ENCODE data around the gene MYH8. TPM values are rescaled to one million over a fixed set of nuclear protein-coding genes. Genes with fewer than 3 reads are reported as not detected.

Gene MYH8
- total RNA-seq, 1 experiment from 2014 or later = not detected

GRCh38 chr17:10398352-10398751 is 23.4 kb downstream of the MYH8 start:
- Mint-ChIP-seq H3K9me3 (no peaks in the 10 kb centered on the region), H3K27ac (no peak overlapping the region), H3K4me1 (no peaks in the 10 kb centered on the region), H3K27me3 (ENCODE audit: low read depth) (no peaks in the 10 kb centered on the region), H3K36me3 (no peaks in the 10 kb centered on the region), H3K4me3 (no peak overlapping the region)
- ATAC-seq (peak; percentile 39; the same call in 1 of the 2 replicates), DNase-seq (ENCODE audit: low spot score) (peak; percentile 64)
- ChIA-PET POLR2A (interaction anchor here (1.0 kb wide), 1 partner anchor 49 kb away, joined by 3 read pairs; no protein-coding TSS in a partner anchor), CTCF (interaction anchor here (0.6 to 1.9 kb wide), 20 partner anchors 8 to 416 kb away, joined by 3 to 13 read pairs (median 4); partner anchors contain the start of gene MYH1)
- TF ChIP-seq CTCF (IDR thresholded peaks at IDR 0.05) = peak; percentile 40; the same call in 1 of the 2 replicates
- TF ChIP-seq CREB1 (CRISPR knock-in tag; IDR thresholded peaks at IDR 0.05) = no peak

- DNase-seq (ENCODE audit: low spot score) = no peak
- no peaks in the 10 kb centered on the region; the same call in 1 of the 2 replicates for H3K27me3 Mint-ChIP-seq (ENCODE audit: low read depth)
- POLR2A ChIA-PET = no interaction called here
Measured at GRCh38 chr17:10396524-10397163, 25.1 kb downstream of the MYH8 start.

GRCh38 chr17:10394201-10394887 is 27.4 kb downstream of the MYH8 start:
- POLR2A ChIA-PET = interaction anchor here (0.5 kb wide), 1 partner anchor 7 kb away, joined by 3 read pairs; no protein-coding TSS in a partner anchor

More at GRCh38 chr17:10396524-10397163, 25.1 kb downstream of the MYH8 start:
- no peak for TF ChIP-seq KAT7 (CRISPR knock-in tag; IDR thresholded peaks at IDR 0.05; ENCODE audit: borderline replicate concordance)
- Mint-ChIP-seq H3K4me1 (no peaks in the 10 kb centered on the region), H3K27ac (no peak overlapping the region), H3K9me3 (no peaks in the 10 kb centered on the region), H3K36me3 (no peaks in the 10 kb centered on the region), H3K4me3 (no peak overlapping the region)
- CTCF ChIA-PET = no interaction called here
- ATAC-seq = no peak

More at GRCh38 chr17:10394201-10394887, 27.4 kb downstream of the MYH8 start:
- ATAC-seq (no peak), DNase-seq (ENCODE audit: low spot score) (no peak)
- TF ChIP-seq TEAD1 (CRISPR knock-in tag; IDR thresholded peaks at IDR 0.05) = no peak
- no peak for TF ChIP-seq SOX15 (CRISPR knock-in tag; IDR thresholded peaks at IDR 0.05)
- no peak for TF ChIP-seq IRF1 (CRISPR knock-in tag; IDR thresholded peaks at IDR 0.05)
- no peak for TF ChIP-seq ZNF317 (CRISPR knock-in tag; IDR thresholded peaks at IDR 0.05; ENCODE audit: borderline replicate concordance, low read depth)
- TF ChIP-seq SMAD3 (CRISPR knock-in tag; IDR thresholded peaks at IDR 0.05; ENCODE audit: borderline replicate concordance) = no peak
- no peak for TF ChIP-seq GABPB1 (CRISPR knock-in tag; IDR thresholded peaks at IDR 0.05)
- no peak for TF ChIP-seq ATF6 (CRISPR knock-in tag; IDR thresholded peaks at IDR 0.05)
- TF ChIP-seq HMGA2 (CRISPR knock-in tag; IDR thresholded peaks at IDR 0.05) = no peak
- no peak for TF ChIP-seq JUN (CRISPR knock-in tag; IDR thresholded peaks at IDR 0.05)
- no peak for TF ChIP-seq ZNF425 (CRISPR knock-in tag; conservative IDR thresholded peaks at IDR 0.05)
- TF ChIP-seq NFYB (CRISPR knock-in tag; conservative IDR thresholded peaks at IDR 0.05; ENCODE audit: low read depth) = no peak
- no peak for TF ChIP-seq ZNF281 (CRISPR knock-in tag; IDR thresholded peaks at IDR 0.05)
- TF ChIP-seq TP53 (CRISPR knock-in tag; IDR thresholded peaks at IDR 0.05) = no peak
- no peak for TF ChIP-seq PRDM15 (CRISPR knock-in tag; IDR thresholded peaks at IDR 0.05)
- Mint-ChIP-seq H3K36me3 (no peaks in the 10 kb centered on the region), H3K4me1 (no peaks in the 10 kb centered on the region), H3K27me3 (ENCODE audit: low read depth) (no peaks in the 10 kb centered on the region; the same call in 1 of the 2 replicates), H3K9me3 (no peaks in the 10 kb centered on the region), H3K27ac (no peak overlapping the region), H3K4me3 (no peak overlapping the region)
- CTCF ChIA-PET = interaction anchor here (1.3 to 3.2 kb wide), 2 partner anchors 220 to 224 kb away, joined by 9 to 12 read pairs; no protein-coding TSS in a partner anchor

Data from WTC11 (cell line).